ENCODE data around the gene NTM. TPM values are rescaled to one million over a fixed set of nuclear protein-coding genes. Genes with fewer than 3 reads are reported as not detected.
"Not testable (repeated sequence)": the region's sequence is repeated elsewhere in the genome, so short reads cannot be mapped to it uniquely, and the experiment has no call there.

The NTM gene
- total RNA-seq, 8 experiments from 2014 or later: 0.80 to 169 (median 18.6) TPM

- H3K4me3 ChIP-seq, H3K27ac ChIP-seq: not testable (repeated sequence)
- in situ Hi-C loops (cut with MboI; ENCODE audit: low pct_unique_long_range_greater_than_20kb in 2 of 9, low sequenced_read_pairs in 9 of 9, unreplicated experiment in 9 of 9): loop anchor here in 1 of 9 experiments (25.0 kb wide), 1 partner anchor 1382 kb away; no protein-coding TSS in a partner anchor
- ATAC-seq (replicated peaks in 6 of 8): peak in 5 of 8 experiments; percentile 17 to 55 (median 34)
- no CpG with 5 or more reads among the region's 1 CpG for WGBS, 10 experiments
- H3K4me1 ChIP-seq (replicated peaks in 1 of 2): peaks cover 4 to 25% of the 10 kb centered on the region in 2 donors
Observed at GRCh38 chr11:131680448-131680847, 310.0 kb downstream of the NTM start.

- in situ Hi-C loops (cut with MboI; ENCODE audit: low pct_unique_long_range_greater_than_20kb in 2 of 9, low sequenced_read_pairs in 9 of 9, unreplicated experiment in 9 of 9): loop anchor here in 1 of 9 experiments (25.0 kb wide), 1 partner anchor 1380 kb away; no protein-coding TSS in a partner anchor
- WGBS, 10 experiments: 0 to 92% (median 79%) methylated on average over 1 to 4 of the region's 9 CpGs; no CpG with 5 or more reads in 4 of the 10 experiments
- no peak for ATAC-seq (replicated peaks in 6 of 8)
- Histone ChIP-seq H3K4me3 (no peak overlapping the region), H3K4me1 (replicated peaks in 1 of 2) (peaks cover 4 to 25% of the 10 kb centered on the region in 2 donors), H3K27ac (no peak overlapping the region)
Observed at GRCh38 chr11:131681920-131682319, 311.5 kb downstream of the NTM start.

GRCh38 chr11:131682373-131683015 lies 312.1 kb downstream of the NTM start:
- H3K4me1 ChIP-seq (replicated peaks in 1 of 2): peaks cover 4 to 25% of the 10 kb centered on the region in 2 donors
- no peak for ATAC-seq (replicated peaks in 6 of 8)
- 80 to 100% (median 93%) methylated on average over 1 to 9 of the region's 22 CpGs; no CpG with 5 or more reads in 5 of the 10 experiments for WGBS, 10 experiments
- H3K4me3 ChIP-seq: no peak overlapping the region
- H3K27ac ChIP-seq: no peak overlapping the region
- in situ Hi-C loops (cut with MboI; ENCODE audit: low pct_unique_long_range_greater_than_20kb in 2 of 9, low sequenced_read_pairs in 9 of 9, unreplicated experiment in 9 of 9): loop anchor here in 1 of 9 experiments (25.0 kb wide), 1 partner anchor 1380 kb away; no protein-coding TSS in a partner anchor

GRCh38 chr11:131683131-131683530 lies 312.7 kb downstream of the NTM start:
- no peak for ATAC-seq (replicated peaks in 6 of 8)
- Histone ChIP-seq H3K4me3 (no peak overlapping the region), H3K4me1 (replicated peaks in 1 of 2) (peaks cover 5 to 26% of the 10 kb centered on the region in 2 donors), H3K27ac (no peak overlapping the region)
- in situ Hi-C loops (cut with MboI; ENCODE audit: low pct_unique_long_range_greater_than_20kb in 2 of 9, low sequenced_read_pairs in 9 of 9, unreplicated experiment in 9 of 9): loop anchor here in 1 of 9 experiments (25.0 kb wide), 1 partner anchor 1379 kb away; no protein-coding TSS in a partner anchor
- 70 to 81% (median 78%) methylated on average over 2 to 4 of the region's 5 CpGs; no CpG with 5 or more reads in 7 of the 10 experiments for WGBS, 10 experiments

GRCh38 chr11:131683666-131684065 lies 313.3 kb downstream of the NTM start:
- ATAC-seq (replicated peaks in 6 of 8): no peak
- peaks cover 11 to 28% of the 10 kb centered on the region in 2 donors for H3K4me1 ChIP-seq (replicated peaks in 1 of 2)
- no peak overlapping the region for H3K27ac ChIP-seq
- in situ Hi-C loops (cut with MboI; ENCODE audit: low pct_unique_long_range_greater_than_20kb in 2 of 9, low sequenced_read_pairs in 9 of 9, unreplicated experiment in 9 of 9): loop anchor here in 1 of 9 experiments (25.0 kb wide), 1 partner anchor 1379 kb away; no protein-coding TSS in a partner anchor
- 49 to 100% (median 80%) methylated on average over 1 to 5 of the region's 11 CpGs; no CpG with 5 or more reads in 3 of the 10 experiments for WGBS, 10 experiments
- H3K4me3 ChIP-seq: no peak overlapping the region

GRCh38 chr11:131684111-131685060 lies 314.0 kb downstream of the NTM start:
- H3K4me1 ChIP-seq (replicated peaks in 1 of 2): peaks cover 16 to 28% of the 10 kb centered on the region in 2 donors
- no peak overlapping the region for H3K27ac ChIP-seq
- ATAC-seq (replicated peaks in 6 of 8): peak in 3 of 8 experiments; percentile 24 to 76 (median 26)
- in situ Hi-C loops (cut with MboI; ENCODE audit: low pct_unique_long_range_greater_than_20kb in 2 of 9, low sequenced_read_pairs in 9 of 9, unreplicated experiment in 9 of 9): loop anchor here in 1 of 9 experiments (25.0 kb wide), 1 partner anchor 1378 kb away; no protein-coding TSS in a partner anchor
- no peak overlapping the region for H3K4me3 ChIP-seq
- WGBS, 10 experiments: 33 to 100% (median 73%) methylated on average over 3 to 7 of the region's 15 CpGs; no CpG with 5 or more reads in 5 of the 10 experiments

GRCh38 chr11:131685206-131685605 lies 314.8 kb downstream of the NTM start:
- WGBS, 10 experiments: 60 to 95% (median 87%) methylated on average over 1 to 6 of the region's 6 CpGs; no CpG with 5 or more reads in 2 of the 10 experiments
- Histone ChIP-seq H3K4me1 (replicated peaks in 1 of 2) (peaks cover 17 to 26% of the 10 kb centered on the region in 2 donors), H3K4me3 (no peak overlapping the region), H3K27ac (no peak overlapping the region)
- in situ Hi-C loops (cut with MboI; ENCODE audit: low pct_unique_long_range_greater_than_20kb in 2 of 9, low sequenced_read_pairs in 9 of 9, unreplicated experiment in 9 of 9): loop anchor here in 1 of 9 experiments (25.0 kb wide), 1 partner anchor 1377 kb away; no protein-coding TSS in a partner anchor
- ATAC-seq (replicated peaks in 6 of 8): no peak

GRCh38 chr11:131685906-131686305 lies 315.5 kb downstream of the NTM start:
- Histone ChIP-seq H3K27ac (no peak overlapping the region), H3K4me1 (replicated peaks in 1 of 2) (peaks cover 17 to 26% of the 10 kb centered on the region in 2 donors), H3K4me3 (no peak overlapping the region)
- 50 to 95% (median 70%) methylated on average over 1 to 3 of the region's 3 CpGs; no CpG with 5 or more reads in 6 of the 10 experiments for WGBS, 10 experiments
- in situ Hi-C loops (cut with MboI; ENCODE audit: low pct_unique_long_range_greater_than_20kb in 2 of 9, low sequenced_read_pairs in 9 of 9, unreplicated experiment in 9 of 9): loop anchor here in 1 of 9 experiments (25.0 kb wide), 1 partner anchor 1376 kb away; no protein-coding TSS in a partner anchor
- ATAC-seq (replicated peaks in 6 of 8): no peak

GRCh38 chr11:131686836-131687235 lies 316.4 kb downstream of the NTM start:
- 80 to 100% (median 80%) methylated on average over 1 to 2 of the region's 9 CpGs; no CpG with 5 or more reads in 7 of the 10 experiments for WGBS, 10 experiments
- ATAC-seq (replicated peaks in 6 of 8): no peak
- H3K27ac ChIP-seq: no peak overlapping the region
- H3K4me1 ChIP-seq (replicated peaks in 1 of 2): peaks cover 17 to 26% of the 10 kb centered on the region in 2 donors
- no peak overlapping the region for H3K4me3 ChIP-seq
- in situ Hi-C loops (cut with MboI; ENCODE audit: low pct_unique_long_range_greater_than_20kb in 2 of 9, low sequenced_read_pairs in 9 of 9, unreplicated experiment in 9 of 9): loop anchor here in 1 of 9 experiments (25.0 kb wide), 1 partner anchor 1375 kb away; no protein-coding TSS in a partner anchor

GRCh38 chr11:131687291-131688047 lies 317.1 kb downstream of the NTM start:
- in situ Hi-C loops (cut with MboI; ENCODE audit: low pct_unique_long_range_greater_than_20kb in 2 of 9, low sequenced_read_pairs in 9 of 9, unreplicated experiment in 9 of 9): loop anchor here in 1 of 9 experiments (25.0 kb wide), 1 partner anchor 1375 kb away; no protein-coding TSS in a partner anchor
- 60 to 96% (median 70%) methylated on average over 1 to 8 of the region's 30 CpGs; no CpG with 5 or more reads in 5 of the 10 experiments for WGBS, 10 experiments
- Histone ChIP-seq H3K4me3 (no peak overlapping the region), H3K27ac (no peak overlapping the region), H3K4me1 (replicated peaks in 1 of 2) (peaks cover 17 to 27% of the 10 kb centered on the region in 2 donors)
- ATAC-seq (replicated peaks in 6 of 8): peak in 2 of 8 experiments; percentile 11 to 26

GRCh38 chr11:131688048-131688693 lies 317.8 kb downstream of the NTM start:
- 0 to 48% (median 20%) methylated on average over 1 to 8 of the region's 34 CpGs; no CpG with 5 or more reads in 5 of the 10 experiments for WGBS, 10 experiments
- ATAC-seq (replicated peaks in 6 of 8): peak; percentile 26 to 88 (median 76)
- Histone ChIP-seq H3K4me3 (no peak overlapping the region), H3K27ac (no peak overlapping the region), H3K4me1 (replicated peaks in 1 of 2) (peaks cover 22 to 28% of the 10 kb centered on the region in 2 donors)
- in situ Hi-C loops (cut with MboI; ENCODE audit: low pct_unique_long_range_greater_than_20kb in 2 of 9, low sequenced_read_pairs in 9 of 9, unreplicated experiment in 9 of 9): loop anchor here in 1 of 9 experiments (25.0 kb wide), 1 partner anchor 1374 kb away; no protein-coding TSS in a partner anchor
